Hematopoietic multipotent progenitor cell treated with erythropoietin and hydrocortisone succinate and interleukin-3 and kit ligand, for 8 days (in vitro differentiated cells): ENCODE data around the gene CRTC1.

Source experiments
- DNase-seq: peaks from one replicate; pipeline ENCODE4 v3.0.0-alpha.2; 2015

Gene CRTC1

GRCh38 chr19:18788529-18789421 is 105.3 kb downstream of the CRTC1 start:
- DNase-seq = no peak

GRCh38 chr19:18789422-18789869 is 106.0 kb downstream of the CRTC1 start:
- no peak for DNase-seq

- no peak for DNase-seq
Measured at GRCh38 chr19:18789883-18790565, 106.5 kb downstream of the CRTC1 start.

- DNase-seq = no peak
Measured at GRCh38 chr19:18790566-18791314, 107.3 kb downstream of the CRTC1 start, which contains the start of gene COMP. TSS of gene COMP (minus strand) at chr19:18791305. CDS start at chr19:18791269, 36 bp downstream.

GRCh38 chr19:18791315-18791678 is 107.8 kb downstream of the CRTC1 start:
- no peak for DNase-seq

- DNase-seq = no peak
Measured at GRCh38 chr19:18792661-18793060, 109.2 kb downstream of the CRTC1 start.

GRCh38 chr19:18793144-18794028 is 109.9 kb downstream of the CRTC1 start:
- no peak for DNase-seq

- no peak for DNase-seq
Measured at GRCh38 chr19:18794029-18794313, 110.5 kb downstream of the CRTC1 start.

- DNase-seq = no peak
Measured at GRCh38 chr19:18794692-18795091, 111.2 kb downstream of the CRTC1 start.

GRCh38 chr19:18795540-18795939 is 112.1 kb downstream of the CRTC1 start:
- no peak for DNase-seq

- no peak for DNase-seq
Measured at GRCh38 chr19:18796239-18796638, 112.8 kb downstream of the CRTC1 start.

- no peak for DNase-seq
Measured at GRCh38 chr19:18798384-18799352, 115.2 kb downstream of the CRTC1 start.

- DNase-seq = no peak
Measured at GRCh38 chr19:18799389-18799970, 116.0 kb downstream of the CRTC1 start.

- no peak for DNase-seq
Measured at GRCh38 chr19:18800079-18800478, 116.6 kb downstream of the CRTC1 start.

- DNase-seq = no peak
Measured at GRCh38 chr19:18800636-18801035, 117.2 kb downstream of the CRTC1 start.

- no peak for DNase-seq
Measured at GRCh38 chr19:18802354-18802753, 118.9 kb downstream of the CRTC1 start.

- DNase-seq = no peak
Measured at GRCh38 chr19:18803550-18804138, 120.2 kb downstream of the CRTC1 start.

- DNase-seq = no peak
Measured at GRCh38 chr19:18804139-18804601, 120.7 kb downstream of the CRTC1 start.

GRCh38 chr19:18804643-18805042 is 121.2 kb downstream of the CRTC1 start:
- DNase-seq = no peak

GRCh38 chr19:18807861-18808331 is 124.4 kb downstream of the CRTC1 start:
- no peak for DNase-seq
